Stimulated activated CD4-positive, alpha-beta T cell treated with anti-CD3 and anti-CD28 coated beads, Interleukin-2, amount 100 ng/mL, for 24 hours (primary cell): Measurements from ENCODE around the gene ZSWIM3.
A peak's percentile ranks its signal among the peaks of the same experiment; 100 is the strongest.

Experiments used
- DNase-seq, 2 donors: peaks; one replicate each; pipeline ENCODE4 v3.0.0-alpha.2; 2020

ZSWIM3 gene

GRCh38 chr20:45910670-45911485 lies 53.5 kb downstream of the ZSWIM3 start:
- peak; percentile 93 to 97 for DNase-seq

- peak; percentile 29 to 38 for DNase-seq
Measured at GRCh38 chr20:45911486-45912343, 54.3 kb downstream of the ZSWIM3 start, which contains the start of gene PLTP. Gene PLTP (minus strand): TSS chr20:45912155. CDS start chr20:45911452, 703 bp downstream.

- no peak for DNase-seq
Measured at GRCh38 chr20:45912344-45912682, 54.9 kb downstream of the ZSWIM3 start.

DNA sequence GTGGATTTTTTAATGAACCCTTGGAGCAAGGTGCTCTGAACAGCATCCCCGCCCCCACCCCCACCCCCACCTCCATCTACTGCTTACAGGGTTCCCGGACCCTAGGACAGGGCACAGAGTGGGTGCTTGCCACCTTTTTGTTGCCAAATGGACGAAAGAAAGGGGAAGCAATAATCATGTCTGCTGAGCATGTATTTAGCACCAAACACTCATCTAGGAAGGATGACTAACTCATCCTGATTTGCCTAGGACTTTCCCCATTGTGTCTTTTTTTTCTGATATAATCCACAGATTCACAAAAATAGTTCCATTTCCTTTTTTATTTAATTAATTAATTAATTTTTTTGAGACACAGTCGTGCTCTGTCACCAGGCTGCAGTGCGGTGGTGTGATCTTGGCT lies 55.7 kb downstream of the ZSWIM3 start:
- no peak for DNase-seq

DNA sequence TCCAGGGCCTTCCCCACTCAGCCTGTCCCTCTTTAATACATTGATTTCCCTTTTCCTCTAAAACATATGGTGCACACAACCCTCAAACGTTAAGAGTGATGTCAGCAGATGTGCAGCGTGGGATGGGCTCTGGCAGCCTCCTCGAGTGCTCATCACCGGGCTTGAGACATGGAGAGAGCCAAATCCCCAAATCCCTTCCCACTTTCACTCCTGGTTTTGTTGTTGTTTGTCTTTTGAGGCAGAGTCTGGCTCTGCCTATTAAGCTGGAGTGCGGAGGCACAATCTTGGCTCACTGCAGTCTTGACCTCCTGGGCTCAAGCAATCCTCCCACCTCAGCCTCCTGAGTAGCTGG lies 60.4 kb downstream of the ZSWIM3 start:
- no peak for DNase-seq

DNA sequence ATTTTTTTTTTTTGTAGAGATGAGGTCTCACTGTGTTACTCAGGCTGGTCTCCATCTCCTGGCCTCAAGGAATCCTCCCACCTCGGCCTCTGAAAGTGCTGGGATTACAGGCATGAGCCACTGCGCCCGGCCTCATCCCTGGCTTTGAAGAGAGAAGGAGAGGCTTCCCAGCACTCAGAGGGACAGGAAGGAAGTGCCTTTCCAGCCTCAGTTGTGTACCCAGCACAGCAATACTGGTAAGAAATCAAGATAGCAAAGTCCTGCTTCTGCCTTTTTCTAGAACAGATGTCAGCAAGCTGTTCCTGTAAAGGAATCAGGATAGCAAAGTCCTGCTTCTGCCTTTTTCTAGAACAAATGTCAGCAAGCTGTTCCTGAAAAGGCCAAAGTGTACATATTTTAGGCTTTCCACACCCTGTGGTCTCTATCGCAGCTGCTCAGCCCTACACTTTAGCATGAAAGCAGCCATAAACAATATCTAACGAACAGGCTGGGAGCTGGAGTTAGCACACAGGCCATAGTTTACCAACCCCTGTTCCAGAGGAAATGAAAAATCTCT lies 60.8 kb downstream of the ZSWIM3 start:
- no peak for DNase-seq

DNA sequence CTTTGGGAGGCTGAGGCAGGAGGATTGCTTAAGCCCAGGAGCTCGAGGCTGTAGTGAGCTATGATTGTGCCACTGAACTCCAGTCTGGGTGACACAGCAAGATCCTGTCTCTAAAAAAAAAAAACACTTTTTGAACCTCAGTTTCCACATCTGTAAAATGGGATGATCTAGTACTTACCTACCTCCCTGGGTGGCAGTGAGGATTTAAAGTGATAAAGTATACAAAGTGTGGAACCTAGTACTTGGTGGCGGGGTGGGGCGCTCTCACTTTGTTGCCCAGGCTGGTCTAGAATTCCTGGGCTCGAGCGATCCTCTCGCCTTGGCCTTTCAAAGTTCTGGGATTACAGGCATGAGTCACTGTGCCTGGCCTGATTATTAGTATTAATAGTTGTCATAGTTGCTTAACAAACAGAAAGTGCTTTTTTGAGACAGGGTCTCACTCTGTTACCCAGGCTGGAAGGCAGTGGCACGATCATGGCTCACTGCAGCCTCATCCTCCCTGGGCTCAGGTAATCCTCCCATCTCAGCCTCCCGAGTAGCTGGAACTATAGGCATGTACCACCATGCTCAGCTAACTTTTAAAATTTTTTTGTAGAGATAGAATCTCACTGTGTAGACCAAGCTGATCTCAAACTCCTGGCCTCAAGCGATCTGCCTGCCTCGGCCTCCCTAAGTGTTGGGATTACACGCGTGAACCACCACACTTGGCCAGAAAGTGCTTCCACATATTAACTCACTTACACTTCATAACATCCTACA lies 61.5 kb downstream of the ZSWIM3 start:
- no peak for DNase-seq

GRCh38 chr20:45919542-45920399 lies 62.4 kb downstream of the ZSWIM3 start:
- no peak for DNase-seq

DNA sequence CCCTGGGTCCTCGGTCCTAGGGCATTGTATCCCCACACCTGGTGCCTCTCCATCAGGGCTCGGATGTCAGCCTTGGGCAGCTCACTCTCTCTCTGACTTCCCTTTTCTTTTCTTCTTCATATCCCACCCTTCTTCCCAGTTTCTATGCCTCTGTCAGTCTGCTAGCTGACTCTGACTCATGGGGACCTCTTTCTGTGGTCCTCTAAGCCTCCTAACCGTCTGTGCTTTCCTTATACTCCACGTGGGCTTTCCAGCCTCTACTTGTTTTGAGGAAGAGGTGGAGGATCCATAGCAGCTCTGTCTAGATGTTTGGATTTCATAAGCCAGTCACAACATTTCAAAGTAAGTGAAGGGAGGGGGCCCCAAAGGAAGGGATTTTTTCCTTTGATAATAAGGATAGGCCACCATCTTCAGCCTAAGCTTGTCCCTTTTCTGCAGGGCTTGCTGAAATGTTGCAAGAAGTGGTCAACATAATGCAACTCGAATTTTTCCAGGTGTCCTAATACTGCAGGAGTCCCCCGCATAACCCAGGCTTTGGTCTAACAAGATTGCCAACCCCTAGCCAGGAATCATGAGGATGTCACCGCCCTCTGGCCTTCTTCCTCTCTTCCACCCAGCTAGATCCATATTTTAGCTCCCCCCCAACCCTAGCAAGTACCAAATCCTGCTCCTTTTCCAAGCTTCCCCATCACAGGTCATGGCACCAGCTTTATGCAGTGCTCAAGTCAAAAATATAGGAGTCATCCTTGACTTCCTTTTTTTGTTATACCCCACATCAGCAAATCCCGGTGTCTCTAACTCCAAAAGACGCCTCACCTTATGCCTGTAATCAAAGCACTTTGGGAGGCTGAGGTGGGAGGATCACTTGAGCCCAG lies 63.3 kb downstream of the ZSWIM3 start:
- DNase-seq: no peak

DNA sequence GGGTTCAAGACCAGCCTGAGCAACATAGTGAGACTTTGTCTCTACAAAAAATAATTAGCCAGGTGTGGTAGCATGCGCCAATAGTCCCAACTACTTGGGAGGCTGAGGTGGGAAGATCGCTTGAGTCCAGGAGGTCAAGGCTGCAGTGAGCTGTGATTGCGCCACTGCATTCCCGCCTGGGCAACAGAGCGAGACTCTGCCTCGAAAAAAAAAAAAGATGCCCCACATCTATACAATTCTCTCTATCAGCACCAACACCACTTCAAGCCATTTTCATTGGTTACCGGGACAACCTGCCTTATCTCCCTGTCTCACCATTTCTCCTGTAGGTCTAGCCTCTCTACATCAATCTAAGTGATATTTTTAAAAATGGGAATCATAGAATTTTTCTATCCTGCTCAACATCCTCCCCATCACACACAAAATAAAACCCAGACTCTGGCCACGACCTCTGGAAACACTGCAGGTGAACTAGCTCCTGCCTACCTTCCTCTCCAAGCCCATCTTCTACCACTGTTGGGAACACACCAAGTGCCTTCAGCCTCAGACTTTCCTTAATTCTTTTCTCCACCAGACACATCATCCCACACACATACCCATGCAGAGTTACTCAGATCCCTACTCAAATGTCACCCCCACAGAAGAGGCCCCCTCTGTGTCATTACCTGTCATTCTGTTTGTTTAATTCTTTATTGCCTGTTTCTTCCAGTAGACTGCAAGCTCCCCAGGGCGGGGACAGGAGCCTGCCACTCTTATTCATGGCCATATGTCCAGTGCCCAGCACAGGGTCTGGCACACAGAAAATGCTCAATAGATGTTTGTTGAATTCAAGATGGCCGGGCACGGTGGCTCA lies 64.1 kb downstream of the ZSWIM3 start:
- DNase-seq: no peak

DNA sequence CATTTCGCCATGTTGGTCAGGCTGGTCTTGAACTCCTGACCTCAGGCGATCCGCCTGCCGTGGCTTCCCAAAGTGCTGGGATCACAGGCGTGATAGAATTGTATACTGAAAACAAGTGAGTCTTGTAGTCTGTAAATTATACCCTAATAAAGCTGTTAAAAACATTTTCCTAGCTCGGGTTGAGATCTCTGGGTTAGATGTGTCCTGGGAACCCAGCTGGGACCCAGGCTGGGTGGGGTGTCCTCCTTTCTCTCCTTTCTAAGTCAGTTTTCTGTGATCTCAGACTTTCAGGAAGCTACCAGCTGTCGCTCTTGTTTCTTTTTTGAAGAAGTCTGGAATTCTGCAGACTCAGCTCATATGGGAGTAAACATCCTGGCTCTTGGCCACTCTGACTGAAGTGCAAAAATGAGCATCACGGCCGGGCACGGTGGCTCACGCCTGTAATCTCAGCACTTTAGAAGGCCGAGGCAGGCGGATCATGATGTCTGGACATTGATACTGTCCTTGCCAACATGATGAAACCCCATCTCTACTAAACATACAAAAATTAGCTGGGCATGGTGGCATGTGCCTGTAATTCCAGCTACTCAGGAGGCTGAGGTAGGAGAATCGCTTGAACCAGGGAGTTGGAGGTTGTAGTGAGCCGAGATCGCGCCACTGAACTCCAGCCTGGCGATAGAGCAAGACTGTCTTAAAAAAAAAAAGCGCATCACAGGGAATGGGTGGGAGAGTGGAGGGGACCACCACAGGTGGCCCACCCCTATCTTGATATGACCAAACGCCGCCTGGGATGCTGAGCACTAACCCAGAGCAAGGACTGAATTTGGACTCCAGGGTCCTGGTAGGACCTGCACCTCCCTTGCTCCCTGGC lies 67.2 kb downstream of the ZSWIM3 start:
- DNase-seq: no peak

- no peak for DNase-seq
Measured at GRCh38 chr20:45925821-45926506, 68.5 kb downstream of the ZSWIM3 start.

- no peak for DNase-seq
Measured at GRCh38 chr20:45926731-45927070, 69.3 kb downstream of the ZSWIM3 start.

DNA sequence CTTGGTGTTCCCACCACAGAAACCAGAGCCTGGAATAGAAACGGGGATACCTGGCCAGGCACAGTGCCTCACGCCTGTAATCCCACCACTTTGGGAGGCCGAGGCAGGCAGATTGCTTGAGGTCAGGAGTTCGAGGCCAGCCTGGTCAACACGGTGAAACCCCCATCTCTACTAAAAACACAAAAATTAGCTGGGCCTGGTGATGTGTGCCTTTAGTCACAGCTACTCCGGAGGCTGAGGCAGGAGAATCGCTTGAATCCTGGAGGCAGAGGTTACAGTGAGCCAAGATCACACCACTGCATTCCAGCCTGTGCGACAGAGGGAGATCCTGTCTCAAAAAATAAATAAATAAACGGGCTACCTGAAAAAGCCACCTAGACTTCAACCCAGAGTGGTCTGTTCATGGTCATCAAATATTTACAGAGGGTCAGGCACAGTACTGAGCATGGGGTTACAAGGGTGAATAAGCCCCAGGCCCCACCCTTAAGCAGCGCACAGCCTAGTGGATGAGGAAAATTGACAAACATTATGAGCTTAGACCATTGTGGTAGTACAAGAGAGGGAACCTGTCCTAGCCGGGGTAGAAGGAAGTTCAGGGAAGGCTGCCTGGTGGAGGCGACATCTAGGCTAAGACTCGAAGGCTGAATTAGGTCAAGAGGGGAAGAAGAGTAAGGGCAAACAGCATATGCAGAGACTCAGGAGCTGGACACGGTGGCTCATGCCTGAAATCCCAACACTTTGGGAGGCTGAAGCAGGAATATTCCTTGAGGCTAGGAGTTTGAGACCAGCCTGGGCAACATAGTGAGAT lies 69.9 kb downstream of the ZSWIM3 start:
- no peak for DNase-seq
